Cerebellar cortex (tissue), 1 donor: ENCODE results near the gene TMEM69.
"Not testable (repeated sequence)": the region's sequence is repeated elsewhere in the genome, so short reads cannot be mapped to it uniquely, and the experiment has no call there.

Experiments
- DNase-seq: peaks from one replicate; pipeline ENCODE4 v3.0.0-alpha.2; 2015; ENCODE audit warnings: low spot score

The TMEM69 gene

DNA sequence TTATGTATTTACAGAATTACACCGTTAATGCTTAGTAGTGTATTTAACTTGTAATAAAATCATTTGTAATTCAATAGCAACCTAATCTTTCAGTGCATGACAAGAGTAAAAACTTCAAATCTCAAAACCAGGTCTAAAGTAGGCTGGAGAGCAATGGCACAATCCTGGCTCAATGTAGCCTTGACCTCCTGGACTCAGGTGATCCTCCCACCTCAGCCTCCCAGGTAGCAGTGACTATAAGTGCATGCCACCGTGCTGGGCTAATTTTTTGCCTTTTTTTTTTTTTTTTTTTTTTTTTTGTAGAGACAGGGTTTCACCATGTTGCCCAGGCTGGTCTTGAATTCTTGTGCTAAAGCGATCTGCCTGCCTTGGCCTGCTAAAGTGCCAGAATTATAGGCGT is 51.2 kb downstream of the TMEM69 start:
- DNase-seq = no peak

DNA sequence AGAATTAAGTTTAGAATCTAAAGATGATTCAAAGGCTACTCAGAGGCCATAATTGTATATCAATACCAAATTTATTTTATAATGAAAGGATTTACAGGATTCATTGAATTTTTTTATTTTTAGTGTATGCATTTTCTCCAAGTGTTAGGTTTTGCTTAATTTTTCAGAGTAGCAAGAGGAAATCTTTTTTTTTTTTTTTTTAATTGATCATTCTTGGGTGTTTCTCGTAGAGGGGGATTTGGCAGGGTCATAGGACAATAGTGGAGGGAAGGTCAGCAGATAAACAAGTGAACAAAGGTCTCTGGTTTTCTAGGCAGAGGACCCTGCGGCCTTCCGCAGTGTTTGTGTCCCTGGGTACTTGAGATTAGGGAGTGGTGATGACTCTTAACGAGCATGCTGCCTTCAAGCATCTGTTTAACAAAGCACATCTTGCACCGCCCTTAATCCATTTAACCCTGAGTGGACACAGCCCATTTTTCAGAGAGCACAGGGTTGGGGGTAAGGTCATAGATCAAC is 51.7 kb downstream of the TMEM69 start:
- DNase-seq = not testable (repeated sequence)
